Measurements from ENCODE around the gene SLC51B.

- no peak for TF ChIP-seq POLR2A (IDR thresholded peaks at IDR 0.05)
- no peak for TF ChIP-seq POLR2AphosphoS5 (IDR thresholded peaks at IDR 0.05)
Observed at GRCh38 chr15:65027593-65027992, 17.6 kb upstream of the SLC51B start.
